COLO668 (cell line): Measurements from ENCODE around the gene DLGAP4.
"Not testable (repeated sequence)": the region's sequence is repeated elsewhere in the genome, so short reads cannot be mapped to it uniquely, and the experiment has no call there.

Experiments used
- DNase-seq: peaks from one replicate; lab custom pipeline; 2025; ENCODE audit not compliant: unreplicated experiment; lab: John Stamatoyannopoulos, UW

DLGAP4 gene

DNA sequence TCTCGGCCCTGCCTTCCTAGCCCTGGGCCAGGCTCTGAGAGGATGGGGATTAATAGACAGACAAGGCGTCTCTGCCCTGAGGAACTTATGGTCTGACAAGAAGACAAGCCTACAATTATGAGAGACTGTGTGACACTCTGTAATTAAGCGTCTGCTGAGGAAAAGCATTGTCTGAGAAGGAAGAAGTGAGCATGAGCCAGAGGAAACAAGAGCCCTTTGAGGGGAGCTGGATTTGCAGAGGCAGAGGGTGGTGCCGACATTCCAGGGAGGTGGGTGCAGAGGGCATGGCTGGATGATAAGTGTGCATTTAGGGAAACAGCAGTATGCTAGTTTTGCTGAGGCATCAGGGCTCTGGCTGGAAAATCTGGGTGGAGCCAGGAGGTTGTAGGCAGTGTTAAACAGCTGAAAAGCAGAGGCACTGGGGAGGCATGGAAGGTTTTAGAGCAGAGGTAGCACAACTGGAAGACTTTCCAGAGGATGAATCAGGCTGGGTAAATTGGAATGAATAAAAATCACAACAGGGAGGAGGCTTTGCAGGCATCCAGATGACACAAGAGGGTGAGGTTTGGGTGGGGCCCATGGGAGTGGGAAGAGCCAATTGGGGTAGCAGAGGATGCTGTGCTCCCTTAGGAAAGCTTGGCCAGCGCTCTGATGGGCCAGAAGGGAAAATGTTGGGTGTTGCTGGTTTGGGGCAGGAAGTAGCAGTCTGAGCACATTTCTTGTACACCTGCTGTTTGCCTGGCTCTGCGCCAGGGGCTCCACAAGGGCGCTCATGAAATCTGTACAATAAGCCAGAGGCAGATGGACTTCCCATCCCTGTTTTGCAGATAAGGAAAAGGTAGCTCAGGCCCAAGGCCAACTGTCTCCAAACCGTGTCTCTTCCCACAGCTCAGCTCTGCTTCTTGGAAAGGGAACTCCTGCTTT is 161.2 kb downstream of the DLGAP4 start:
- peak; percentile 95 for DNase-seq

DNA sequence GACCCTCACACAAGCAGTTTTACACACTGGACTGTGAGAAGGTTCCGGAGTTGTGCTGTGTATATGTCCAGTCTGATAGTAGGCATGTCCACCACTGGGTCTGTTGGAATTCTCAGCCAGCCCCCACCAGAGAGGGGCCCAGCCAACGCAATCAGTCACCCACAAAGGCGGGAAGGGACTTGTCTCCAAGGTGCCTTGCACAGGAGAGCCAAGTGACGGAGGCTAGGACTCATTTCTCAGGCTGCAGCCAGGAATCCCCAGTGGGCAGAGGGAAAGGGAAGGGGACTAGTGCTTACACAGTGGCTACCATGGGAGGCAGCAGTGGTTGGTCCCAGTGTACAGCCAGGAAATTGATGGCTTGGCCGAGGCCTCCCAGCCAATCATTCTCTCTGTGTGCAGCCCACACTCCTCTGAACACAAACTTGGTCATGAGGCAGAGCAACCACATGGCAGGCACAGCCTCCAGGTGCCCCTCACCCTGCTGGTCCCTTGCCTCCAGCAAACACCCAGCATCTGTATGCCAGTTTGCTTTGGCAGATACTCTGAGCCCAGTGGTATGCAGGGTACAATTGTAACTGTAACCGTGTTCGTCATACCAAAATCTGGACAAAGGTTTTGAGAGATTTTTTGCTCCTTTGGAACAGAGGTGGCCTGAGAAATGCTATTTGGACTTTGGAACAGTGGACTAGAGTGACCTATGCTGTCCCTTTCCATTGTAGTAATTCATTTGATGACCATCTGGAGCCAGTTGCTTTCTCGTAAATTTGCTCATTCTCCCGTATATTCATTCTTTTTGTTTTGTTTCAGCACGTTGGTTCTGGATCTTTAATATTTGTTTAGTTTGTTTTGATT is 162.2 kb downstream of the DLGAP4 start:
- DNase-seq, result peak; percentile 62

DNA sequence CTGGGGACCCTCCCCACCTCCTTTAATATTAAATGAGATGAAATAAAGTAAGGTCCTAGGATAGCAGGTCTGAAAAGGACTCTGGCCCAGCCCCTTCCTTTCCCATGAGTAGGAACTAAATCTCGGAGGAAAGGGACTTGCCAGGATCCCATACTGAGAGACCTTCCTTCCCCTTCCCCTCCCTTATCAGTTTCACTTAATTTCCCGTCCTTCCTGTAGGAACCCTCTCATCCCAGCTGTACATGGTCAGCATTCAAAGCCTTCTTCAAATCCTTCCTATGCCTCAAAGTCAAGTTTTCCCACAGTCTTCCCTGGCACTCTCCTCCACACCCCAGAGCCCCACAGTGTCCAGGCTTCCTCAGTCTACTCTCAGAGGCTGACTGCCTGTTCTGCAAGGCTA is 163.8 kb downstream of the DLGAP4 start:
- DNase-seq, result no peak

DNA sequence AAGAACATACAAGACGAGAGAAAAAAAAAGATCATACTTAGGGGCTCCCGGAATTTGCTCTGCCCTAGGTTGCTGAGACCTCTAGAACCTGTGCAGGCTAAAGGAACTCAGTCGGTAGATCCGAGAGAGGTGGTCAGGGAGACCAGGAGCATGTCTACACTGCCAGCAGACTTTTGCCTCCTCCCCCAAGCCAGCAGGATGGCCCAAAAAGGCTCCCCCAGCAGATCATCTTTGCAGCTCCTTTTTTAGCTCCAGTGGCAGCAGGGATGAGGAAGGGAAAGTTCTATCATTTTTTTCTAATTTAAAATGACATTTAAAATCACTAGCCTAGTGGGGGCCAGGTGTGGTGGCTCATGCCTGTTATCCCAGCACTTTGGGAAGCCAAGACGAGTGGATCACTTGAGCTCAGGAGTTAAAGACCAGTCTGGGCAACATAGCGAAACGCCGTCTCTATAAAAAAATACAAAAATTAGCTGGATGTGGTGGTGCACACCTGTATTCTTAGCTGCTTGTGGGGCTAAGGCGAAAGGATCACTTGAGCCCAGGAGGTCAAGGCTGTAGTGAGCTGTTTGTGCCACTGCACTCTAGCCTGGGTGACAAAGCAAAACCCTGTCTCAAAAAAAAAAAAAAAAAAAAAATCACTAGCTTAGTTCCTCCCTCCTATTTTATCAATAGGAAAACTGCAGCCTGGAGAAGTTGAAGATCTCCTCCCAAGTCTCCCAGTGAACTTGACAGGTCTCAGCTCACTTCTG is 165.9 kb downstream of the DLGAP4 start:
- no peak for DNase-seq

DNA sequence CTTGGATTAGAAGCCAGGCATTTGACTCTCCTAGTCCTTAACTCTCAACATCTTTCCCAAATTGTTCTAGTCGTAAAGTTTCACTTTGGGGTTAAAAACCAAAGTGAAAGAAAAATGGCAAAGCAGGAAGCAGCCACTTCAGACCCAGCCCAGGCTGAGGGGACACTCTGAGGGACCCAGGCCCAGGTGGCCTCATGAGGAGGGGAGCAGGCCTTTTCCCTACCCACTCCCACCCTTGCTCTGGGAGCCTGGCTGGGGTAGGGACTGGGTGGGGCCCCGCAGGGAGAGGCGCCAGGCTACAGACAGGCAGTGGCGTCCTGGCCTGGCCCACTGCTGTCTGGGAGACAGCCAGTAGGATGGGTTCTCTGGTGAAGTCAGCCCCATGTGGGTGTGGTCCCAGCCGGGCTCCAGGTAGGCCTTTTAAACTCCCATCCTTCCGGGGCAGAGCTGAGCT is 166.5 kb downstream of the DLGAP4 start:
- peak; percentile 81 for DNase-seq

DNA sequence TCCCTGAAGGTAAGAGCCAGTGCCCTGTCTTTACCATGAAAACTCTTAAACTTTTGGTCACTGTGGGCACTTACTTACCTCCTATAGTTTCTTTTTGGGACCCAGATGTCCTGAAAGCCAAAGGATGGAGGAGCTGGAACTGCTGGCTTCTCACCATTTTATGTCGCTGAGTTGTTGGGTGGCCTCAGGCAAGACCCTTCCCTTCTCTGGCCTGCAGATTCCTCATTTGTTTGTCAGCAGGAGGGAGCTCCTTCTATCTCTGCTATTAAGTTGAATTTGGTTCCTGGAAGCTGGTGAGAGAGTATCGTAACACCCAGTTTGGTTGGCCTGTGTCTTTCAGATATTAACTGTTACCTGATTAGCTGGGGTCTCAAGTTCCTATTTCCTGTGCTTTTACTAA is 167.0 kb downstream of the DLGAP4 start:
- no peak for DNase-seq

DNA sequence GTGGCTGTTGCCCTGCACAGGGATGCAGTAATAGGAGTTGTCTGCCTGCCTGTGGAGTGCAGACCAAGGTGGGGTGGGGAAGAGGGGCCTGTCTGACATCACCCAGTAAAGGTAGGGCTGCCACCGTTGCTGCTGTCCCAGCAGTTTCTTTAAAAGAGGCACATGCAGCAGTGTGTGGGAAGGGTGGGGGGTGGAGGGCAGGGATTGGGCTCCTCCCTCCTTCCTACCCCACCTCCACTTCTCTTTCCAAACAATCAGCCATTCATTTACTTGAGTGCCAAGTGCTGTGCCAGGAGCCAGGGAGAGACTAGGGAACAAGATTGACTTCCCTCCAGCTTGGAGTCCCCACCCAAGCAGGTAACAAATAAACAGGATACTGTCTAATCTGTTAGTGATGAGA is 168.4 kb downstream of the DLGAP4 start:
- no peak for DNase-seq

DNA sequence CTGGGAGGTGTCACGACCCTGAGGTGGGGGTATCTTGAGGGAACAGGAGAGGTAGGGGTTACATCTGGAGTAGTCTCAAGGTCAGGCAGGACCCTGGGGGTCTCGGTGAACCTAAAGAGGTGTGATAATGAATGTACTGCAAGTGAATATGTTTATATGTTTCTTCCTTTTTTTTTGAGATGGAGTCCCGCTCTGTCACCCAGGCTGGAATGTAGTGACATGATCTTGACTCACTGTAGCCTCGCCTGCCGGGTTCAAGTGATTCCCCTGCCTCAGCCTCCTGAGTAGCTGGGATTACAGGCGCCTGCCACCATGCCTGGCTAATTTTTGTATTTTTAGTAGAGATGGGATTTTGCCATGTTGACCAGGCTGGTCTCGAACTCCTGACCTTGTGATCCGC is 168.9 kb downstream of the DLGAP4 start:
- DNase-seq, result not testable (repeated sequence)

DNA sequence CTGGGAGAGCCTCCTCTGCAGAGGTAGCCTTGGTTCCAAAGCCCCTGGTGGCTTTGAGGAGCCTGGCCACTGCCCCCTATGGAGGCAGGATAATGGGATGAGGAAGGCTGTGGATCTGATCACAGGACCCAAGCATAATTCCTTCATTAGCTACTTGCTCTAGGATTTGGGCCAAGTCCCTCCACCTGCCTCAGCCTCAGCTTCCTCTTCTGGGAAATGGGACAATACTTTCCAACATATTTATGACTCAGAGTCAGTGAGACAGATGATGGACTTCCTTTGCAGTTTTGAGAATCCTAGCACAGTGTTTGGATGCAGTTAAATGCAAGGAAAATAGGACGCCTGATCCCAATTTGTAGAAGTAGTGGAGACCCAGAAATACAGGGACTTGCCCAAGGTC is 171.3 kb downstream of the DLGAP4 start:
- DNase-seq, result no peak

DNA sequence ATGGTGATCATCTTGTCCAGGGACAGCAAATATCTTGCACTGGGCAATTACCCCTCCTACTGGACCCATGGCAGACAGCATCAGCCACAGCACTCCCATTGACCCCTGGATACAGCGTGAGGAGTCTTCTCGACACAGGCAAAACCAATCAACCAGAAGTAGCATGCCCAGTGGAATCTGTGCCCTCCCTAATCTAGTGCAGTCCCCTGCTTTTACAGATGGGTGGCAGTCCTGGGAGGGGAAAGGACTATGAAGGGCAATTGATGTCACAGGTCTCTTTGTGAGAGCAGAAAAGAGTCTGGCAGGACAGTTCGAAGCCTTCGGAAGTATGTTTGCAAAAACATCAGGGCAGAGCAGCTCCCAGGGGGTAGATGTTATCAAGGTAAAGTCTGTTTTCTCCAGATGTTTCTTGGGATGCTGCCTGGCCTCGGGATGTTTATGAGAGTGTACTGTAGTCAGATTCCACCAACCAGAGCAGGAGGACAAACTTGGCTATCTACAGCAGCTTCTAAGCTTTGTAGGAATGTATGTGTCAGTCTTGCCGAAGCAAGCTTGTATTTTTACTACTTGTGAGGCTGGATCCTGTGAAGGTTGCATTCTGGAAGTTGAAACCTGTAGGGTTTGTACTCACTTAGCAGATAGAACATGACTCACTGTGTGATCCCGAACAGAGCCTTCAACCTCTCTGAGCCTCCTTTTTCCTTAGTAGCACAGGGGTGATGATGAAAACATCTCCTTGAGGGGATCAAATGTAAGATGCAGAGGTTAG is 172.2 kb downstream of the DLGAP4 start:
- DNase-seq, result no peak

DNA sequence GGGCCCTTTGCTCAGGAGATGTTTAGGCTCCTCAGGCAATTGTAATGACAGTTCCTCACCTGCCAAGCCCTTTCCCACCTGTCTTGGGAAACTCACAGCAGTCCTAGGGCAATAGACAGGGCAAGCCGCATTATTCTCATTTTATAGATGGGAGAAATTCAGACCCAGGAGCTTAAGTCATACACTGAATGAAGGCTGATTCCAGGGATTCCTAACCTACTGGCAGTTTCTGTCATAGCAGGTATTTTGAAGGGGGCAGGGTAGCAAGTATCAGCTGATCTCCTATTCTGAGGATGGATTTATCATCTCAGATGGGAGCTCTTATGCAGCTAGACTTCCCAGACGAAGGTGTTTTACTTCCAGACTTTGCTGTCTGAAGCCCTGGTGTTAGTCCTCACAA is 173.8 kb downstream of the DLGAP4 start:
- DNase-seq, result no peak

DNA sequence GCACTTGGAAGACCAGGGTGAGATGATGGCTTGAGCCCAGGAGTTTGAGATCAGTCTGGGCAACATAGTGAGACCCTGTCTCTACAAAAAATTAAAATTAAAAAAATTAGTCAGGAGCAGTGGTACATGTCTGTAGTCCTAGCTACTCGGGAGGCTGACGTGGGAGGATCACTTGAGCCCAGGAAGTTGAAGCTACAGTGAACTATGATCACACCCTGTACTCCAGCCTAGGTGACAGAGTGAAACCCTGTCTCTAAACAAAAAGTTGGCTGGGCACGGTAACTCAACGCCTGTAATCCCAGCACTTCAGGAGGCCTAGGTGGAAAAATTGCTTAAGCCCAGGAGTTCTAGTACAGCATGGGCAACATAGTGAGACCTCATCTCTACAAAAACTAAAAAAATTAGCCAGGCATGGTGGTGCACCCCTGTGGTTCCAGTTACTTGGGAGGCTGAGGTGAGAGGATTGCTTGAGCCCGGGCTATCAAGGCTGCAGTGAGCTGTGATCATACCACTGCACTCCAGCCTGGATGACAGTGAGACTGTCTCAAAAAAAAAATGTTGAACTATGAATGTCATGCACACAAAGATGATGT is 174.4 kb downstream of the DLGAP4 start:
- no peak for DNase-seq

DNA sequence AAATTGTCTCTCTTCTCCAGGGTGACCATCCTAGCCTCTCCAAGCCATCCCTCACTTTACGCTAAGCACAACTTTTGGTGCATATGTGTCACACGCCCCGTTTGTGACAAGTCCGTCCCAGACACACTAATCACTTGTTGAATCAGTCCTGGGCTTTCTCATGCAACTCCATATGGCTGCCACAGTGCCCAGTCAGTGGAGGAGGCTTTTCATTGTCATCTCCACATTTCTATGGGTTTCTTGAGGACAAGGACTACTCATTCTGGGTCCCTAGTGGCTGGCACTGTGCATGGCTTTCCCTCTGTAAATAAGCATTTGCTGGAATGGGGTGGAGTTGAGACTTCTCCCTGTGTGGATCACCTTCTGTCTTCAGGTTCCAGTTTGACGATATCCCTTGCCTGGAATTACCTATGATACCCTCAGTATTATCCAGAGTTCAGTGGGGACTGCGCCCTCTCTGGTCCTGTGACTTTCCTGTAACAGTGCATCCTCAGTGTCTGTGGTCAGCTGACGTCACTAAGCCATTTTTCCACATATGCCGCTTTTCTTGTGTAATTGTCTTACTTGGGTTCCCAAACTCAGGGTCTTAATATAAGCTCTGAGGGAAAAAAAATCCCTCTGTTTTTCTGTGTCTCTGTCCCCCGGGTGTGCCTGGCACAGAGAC is 175.4 kb downstream of the DLGAP4 start:
- DNase-seq, result no peak

DNA sequence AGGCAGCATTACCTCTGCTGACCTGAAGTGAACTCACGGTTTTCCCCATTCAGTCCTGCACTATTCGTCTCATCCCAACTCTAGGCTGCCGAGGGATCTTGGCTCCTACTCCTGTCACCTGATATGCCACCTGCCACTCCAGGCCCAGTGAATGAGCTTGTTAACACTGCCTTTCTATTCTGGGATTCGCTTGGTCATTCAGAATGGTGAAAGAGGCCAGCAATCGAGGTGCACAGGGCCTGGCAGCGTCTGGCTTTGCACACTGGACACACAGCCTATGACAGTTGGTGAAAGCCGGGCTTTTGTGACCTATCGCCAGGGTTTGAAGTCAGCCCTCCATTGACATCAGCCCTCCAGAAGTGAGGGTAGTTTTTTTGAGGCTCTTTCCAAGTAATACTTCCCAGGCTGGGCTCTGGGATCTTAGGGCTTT is 175.9 kb downstream of the DLGAP4 start:
- peak; percentile 83 for DNase-seq

DNA sequence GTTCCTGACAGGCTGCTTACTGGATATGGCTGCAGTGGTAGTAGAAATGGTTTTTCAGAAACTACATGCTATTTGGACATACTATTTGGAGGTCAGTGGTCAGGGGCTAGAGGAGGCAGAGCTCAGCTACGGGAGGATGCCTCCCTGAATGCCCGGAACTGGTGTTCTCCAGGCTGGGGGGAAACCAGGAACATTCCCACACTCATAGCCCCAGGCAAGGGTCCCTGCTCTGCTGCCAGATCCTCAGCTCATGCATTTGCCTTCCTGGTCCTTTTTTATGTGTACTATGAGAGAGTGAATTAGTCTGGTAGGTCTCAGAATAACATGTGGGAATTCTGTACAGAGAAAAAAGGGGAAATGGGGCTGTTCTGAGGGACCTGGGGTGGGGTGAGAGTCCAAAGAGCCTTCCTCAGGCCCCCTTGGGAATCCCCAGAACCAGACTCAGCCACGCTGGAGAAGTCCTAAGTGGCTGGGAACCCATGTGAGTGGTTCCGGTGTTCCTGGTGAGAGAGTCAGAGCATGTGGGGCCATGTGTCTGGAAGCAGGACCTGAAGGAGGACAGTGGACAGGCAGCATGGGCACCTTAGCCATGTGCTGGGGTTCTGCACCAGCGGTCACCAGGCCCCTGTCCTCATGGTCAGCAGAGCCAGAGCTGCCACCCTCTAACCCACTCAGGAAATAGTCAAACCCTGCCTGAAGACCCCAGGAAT is 177.2 kb downstream of the DLGAP4 start:
- DNase-seq, result no peak

DNA sequence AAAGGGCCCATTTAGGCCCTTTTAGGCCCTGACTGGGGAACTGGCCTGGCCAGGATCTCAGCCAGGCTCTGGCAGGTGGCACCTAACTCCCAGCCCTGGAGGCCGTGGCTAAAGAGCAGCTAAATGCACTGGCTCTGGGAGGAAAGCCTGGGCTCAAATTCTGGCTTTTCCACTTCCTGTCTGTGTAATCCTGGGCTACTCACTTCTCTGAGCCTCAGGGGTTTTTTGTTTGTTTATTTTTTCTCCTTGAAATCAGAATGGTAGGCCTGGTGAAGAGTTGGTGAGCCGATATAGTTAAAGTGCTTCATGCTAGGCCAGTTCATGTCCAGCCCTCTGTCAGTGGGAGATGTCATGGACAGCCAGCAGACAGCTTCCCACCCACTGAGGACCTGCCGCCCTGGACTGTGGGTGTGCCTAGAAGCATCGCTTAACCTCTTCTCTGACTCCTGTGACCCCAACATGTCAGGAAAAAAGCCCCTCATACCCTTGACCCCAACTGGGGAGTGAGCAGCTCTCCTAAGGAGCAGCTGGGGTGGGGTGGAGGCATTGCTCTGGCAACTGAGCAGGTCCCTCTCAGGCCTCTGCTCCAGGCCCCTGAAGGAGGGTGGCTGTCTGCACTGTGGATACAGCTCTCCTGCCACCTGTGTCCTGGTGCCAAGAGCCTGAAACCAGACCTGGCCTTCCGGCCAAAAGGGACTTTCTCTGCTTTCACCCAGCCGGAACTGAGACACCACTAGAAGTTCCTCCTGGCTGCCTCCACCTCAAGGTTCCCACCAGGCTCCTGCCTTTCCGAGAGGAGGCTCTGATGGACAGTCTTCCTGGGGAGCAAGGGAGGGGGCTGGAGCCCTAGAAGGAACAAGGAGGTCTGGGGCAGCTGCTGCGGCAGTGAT is 178.0 kb downstream of the DLGAP4 start:
- peak; percentile 67 for DNase-seq

DNA sequence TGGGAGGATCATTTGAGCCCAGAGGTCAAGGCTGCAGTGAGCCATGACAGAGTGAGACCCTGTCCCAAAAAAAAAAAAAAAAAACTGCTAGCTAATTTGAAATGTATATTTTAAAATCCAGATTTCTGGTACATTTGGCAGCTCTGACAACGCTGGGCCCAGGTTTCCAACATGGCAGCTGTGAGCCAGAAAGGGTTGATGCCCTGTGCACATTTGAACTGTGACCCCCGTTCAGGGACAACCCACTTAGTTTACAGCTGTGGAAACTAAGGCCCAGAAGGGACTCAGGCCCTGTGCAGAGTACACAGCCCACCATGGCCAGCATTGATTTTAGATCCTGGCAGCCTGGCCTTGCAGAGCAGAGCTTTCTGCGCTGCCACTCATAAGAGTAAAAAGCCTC is 179.1 kb downstream of the DLGAP4 start:
- DNase-seq, result no peak

DNA sequence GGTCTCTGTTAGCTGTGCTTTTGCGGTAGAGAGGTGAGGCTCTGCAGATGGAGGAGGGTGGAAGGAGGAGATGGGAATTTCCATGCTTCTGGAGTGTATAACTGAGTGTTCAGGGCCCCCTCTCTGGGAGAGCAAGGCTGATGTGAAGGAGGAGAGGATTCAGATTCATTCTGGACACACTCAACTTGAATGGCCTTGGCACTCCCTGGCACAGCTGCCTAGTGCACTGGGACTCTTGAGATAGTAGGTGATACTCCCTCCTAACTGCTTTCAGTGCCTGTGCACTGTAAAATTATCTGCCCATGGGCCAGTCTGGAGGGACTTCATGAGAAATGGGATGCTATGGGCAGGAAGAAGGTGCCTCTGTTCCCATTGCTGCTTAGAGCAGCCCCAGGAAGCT is 180.9 kb downstream of the DLGAP4 start:
- DNase-seq, result no peak
